ENCODE measurements around the gene CYFIP2.

DNA sequence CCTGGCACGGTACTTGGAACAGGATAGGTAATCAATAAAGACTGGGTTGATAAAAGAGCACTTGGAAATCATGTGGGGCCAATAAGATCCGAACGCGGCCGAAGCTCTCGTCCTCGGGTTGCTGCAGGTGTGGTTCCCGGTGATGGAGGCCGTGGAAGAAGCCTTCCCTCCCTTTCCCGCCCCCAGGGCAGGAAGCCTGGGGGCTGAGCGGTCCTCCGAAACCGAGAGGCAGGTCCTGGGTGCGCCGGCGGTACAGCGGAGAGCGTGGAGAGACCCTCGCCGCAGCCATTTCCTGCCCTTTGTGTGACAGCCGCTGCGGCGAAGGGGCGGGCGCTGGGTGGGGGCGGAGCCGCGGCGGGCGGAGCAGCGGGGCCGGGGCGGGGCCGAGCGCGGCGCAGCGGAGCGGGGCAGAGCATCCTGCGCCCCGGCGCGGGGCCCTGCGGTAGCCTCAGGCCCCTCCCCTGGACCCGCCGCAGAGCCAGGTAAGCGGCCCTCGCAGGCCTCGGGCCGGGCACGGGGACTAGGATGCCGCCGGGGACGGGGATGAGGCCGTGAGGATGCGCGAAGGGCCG lies at the start of gene CYFIP2:
- TF ChIP-seq, protein P1, sequence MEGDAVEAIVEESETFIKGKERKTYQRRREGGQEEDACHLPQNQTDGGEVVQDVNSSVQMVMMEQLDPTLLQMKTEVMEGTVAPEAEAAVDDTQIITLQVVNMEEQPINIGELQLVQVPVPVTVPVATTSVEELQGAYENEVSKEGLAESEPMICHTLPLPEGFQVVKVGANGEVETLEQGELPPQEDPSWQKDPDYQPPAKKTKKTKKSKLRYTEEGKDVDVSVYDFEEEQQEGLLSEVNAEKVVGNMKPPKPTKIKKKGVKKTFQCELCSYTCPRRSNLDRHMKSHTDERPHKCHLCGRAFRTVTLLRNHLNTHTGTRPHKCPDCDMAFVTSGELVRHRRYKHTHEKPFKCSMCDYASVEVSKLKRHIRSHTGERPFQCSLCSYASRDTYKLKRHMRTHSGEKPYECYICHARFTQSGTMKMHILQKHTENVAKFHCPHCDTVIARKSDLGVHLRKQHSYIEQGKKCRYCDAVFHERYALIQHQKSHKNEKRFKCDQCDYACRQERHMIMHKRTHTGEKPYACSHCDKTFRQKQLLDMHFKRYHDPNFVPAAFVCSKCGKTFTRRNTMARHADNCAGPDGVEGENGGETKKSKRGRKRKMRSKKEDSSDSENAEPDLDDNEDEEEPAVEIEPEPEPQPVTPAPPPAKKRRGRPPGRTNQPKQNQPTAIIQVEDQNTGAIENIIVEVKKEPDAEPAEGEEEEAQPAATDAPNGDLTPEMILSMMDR (conservative IDR thresholded peaks at IDR 0.05 in 1 of 2, IDR thresholded peaks at IDR 0.05 in 1 of 2; ENCODE audit: low read depth in 1 of 2, low read length in 2 of 2) = no peak
- no peak for TF ChIP-seq EZH2 (IDR thresholded peaks at IDR 0.05; ENCODE audit: low read length, missing control alignments)

All from fibroblast of lung (primary cell).